ENCODE measurements around the gene RASSF9.

The RASSF9 gene

DNA sequence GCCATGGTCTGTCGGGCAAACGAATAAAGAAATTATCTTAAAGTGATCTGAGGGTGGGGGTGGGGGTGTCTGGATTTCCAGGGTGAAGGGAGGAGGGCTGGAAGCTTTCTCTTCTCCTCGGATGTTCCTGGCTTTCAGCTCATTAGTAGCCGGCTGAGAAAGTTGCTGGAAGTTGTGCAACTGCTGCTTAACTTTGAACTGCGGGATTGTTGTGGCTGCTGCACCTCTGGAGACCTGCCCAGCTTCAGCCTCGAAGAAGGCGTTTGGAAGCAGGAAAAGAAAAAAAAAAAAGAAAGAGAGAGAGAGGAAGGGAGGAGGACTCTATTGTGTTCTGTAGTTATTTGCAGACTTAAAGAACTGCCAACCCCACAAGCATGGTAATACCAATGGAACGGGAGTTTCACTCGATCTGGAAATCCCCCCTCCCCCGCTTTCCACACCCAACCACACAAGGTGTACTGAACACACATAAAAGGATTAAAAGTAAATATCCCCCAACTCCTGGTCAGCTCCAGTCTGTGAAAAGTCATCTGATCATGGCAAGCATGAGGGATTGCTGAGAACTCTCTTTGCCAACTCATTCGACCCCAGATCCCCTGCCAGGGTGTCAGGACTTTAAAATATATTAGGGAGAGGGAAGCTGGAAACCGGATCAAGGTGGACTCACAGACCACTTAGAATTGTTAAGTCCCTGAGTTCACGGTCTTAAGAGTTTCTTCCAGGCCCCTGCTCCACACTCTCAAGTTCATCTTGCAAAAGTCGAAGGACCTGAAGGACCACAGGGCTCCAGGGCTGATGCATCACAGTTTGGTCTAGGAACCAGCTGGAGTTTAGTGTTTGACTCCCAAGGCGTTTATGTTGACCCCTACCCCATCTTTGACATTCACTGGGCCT lies at the start of gene RASSF9:
RASSF9 (minus strand) TSS at position 213 of the 894 bp plus-strand sequence; CDS start at position 5, 208 bp downstream.
- no peak for DNase-seq

DNA sequence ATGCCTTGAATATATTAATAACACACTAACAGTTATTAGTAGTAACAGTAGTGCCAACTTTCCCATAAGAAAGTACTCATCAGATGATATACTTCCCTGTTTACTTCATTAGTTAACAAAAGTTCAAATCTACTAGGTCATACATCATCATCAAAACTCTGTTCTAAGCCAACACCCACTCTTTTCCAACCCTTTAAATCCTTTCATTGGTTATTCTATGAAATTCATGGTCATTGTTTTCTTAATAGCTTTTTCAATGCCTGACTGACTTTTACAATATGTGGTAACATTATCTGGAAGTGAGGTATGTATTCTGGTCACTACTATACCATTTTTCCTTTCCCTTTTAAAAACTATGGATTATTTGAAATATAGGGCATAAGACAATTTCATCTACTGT lies 47.6 kb upstream of the RASSF9 start:
- DNase-seq: no peak

DNA sequence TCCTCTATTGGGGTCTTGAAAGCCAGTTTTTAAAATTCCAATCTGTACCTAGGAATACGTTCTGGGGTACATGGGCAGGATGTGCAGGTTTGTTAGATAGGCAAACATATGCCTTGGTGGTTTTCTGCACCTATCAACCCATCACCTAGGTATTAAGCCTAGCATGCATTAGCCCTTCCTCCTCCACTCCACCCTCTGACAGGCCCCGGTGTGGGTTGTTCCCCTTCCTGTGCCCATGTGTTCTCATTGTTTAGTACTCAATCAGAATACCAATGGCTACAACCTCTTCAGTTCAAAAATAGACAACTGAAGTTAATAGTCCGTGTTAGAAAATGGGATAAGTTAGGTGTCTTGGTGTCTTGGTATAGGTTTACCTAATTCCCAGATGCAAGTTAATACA lies 41.2 kb upstream of the RASSF9 start:
- no peak for DNase-seq

DNA sequence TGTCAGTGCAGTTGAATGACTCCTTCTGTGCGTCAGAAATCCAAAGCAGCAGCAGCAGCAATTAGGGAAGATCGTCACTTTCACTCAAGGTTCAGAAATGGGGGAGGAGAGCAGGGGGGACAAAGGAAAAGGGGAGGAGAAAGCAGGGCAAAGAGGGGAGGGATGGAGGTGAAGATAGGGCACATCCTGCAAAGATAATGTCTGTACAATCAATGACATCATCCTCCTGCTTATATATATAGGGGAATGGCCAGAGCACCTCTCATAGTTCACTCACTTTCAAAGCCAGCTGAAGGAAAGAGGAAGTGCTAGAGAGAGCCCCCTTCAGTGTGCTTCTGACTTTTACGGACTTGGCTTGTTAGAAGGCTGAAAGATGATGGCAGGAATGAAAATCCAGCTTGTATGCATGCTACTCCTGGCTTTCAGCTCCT lies 37.8 kb upstream of the RASSF9 start, which contains the start of gene NTS:
NTS (plus strand) TSS at position 265 of the 431 bp plus-strand sequence; CDS start at position 374, 109 bp downstream.
- DNase-seq: no peak

DNA sequence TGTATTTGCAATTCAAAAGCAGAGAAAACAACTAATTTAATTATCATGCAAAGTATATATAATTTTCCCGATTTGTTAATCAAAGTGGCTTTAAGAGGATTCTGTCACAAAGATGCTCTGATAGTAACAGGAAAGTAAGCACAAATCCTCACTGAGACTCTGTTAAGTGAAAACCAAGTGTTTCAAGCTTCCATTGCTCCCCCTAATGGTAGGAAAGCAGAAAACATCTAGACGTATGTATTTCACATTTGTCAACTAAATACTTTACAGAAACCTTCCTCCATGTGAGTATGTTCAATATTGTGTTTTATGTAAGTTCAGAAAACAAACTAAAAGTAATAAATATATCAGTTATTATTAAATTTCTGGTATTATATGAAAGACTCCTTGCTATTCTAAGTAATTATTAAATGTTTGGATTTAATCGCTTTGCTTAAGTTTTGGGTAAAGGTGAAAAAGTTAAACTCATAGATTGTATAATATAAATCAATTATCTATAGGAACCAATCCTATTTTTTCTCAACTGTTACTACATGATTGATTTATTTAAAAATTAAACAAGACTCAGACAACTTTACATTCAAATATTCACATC lies 36.4 kb upstream of the RASSF9 start:
- peak; percentile 68 for DNase-seq

DNA sequence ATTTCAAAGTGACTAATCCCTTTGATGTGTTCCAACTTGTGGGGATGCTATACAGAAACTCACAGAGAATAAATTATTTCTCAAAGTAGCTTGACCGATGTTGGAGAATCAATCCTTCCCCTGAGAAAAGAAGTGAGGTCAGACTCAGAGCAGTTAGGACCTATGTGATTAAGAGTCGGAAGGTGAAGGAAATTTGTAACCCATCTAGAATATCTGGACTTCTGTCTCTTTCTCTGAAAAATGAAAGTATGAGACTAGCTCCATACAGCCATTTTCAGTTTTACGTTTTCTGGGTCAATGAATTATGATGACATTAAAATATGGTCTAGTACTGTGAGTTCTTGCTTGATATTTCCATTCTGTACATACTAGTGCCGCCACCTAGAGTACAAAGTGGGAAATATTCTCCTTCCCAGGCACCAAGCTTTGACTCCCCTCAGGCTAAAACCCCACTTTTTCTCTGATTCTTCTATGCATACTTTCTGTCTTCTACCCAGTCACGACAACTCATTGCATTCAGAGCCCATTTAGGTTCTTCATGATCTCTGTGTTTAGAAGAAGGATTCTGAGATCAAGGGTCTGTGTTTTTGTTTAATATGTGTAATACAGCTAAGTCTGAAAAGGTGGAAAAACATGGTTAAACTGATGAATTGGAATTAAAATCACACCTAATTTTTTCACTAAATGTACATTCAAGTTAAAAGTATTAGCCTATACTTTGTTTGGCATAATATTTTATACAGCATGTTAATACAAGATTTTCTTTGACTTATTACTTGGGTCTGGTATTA lies 31.0 kb upstream of the RASSF9 start:
- peak; percentile 22 for DNase-seq

DNA sequence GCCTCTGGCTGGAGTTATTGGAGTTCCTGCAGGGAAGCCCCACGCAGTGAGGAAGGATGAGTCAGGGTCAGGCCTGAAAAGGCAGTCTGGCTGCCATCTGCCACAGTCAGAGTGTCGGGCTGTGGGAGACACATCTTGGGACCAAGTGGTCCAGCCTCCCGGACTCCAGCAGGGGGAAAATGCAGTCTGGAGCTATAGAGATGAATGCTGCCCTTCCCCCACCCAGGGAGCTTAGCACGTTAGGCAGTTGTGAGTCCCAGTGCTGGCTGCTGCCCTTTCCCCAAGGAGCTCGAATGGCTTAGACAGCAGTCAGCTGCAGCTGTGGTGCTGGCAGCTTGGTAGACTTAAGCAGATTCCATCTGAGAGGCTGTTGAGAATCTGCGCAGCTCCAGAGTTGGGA lies 29.7 kb upstream of the RASSF9 start:
- no peak for DNase-seq

DNA sequence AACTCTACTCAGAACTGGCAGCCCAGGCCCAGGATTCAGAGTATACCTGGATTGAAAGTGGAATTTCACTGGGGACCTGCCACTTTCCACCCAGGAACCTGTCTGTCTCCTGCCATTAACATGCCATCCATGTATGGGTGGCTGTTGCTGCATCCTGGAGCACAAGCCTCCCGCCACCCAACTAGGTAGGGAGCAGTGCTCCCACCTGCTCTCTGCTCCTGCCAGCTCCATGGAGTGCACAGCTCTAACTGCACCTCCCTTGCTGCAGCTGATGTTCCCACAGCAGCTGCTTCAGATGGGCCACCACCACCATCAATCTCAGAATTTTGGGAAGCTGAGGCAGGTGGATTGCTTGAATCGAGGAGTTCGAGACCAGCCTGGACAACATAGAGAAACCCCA lies 20.8 kb upstream of the RASSF9 start:
- no peak for DNase-seq

DNA sequence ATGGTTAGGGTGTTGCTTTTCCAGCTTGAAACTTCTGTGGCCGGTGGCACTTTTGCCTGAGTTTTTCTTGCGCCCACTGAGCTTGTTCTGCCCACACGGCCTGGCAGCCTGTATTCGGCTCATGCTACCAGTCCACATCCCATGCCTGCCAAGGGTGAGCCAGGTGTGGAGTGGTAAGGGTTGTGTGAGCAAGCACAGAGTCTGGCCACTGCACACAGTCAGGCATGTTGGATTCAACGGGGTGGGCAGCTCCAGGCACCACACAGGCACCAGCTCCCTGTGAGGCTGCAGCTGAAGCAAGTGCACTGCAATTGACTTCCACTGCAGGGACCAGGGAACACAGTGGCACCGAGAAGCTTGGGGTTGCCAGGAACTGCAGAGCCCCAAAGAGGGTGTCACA lies 19.1 kb upstream of the RASSF9 start:
- no peak for DNase-seq

DNA sequence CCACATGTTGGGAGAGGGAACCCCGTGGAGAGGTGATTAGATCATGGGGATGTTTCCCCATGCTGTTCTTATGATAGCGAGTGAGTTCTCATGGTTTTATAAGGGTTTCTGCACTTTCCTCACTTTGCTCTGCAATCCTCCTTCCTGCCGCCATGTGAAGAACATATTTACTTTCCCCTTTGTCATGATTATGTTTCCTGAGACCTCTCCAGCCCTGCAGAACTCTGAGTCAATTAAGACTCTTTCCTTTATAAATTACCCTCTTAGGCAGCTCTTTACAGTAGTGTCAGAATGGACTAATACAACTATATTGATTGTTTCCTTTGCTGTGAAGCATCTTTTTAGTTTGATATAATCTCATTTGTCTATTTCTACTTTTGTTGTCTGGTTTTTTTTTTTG lies 13.1 kb upstream of the RASSF9 start:
- no peak for DNase-seq

DNA sequence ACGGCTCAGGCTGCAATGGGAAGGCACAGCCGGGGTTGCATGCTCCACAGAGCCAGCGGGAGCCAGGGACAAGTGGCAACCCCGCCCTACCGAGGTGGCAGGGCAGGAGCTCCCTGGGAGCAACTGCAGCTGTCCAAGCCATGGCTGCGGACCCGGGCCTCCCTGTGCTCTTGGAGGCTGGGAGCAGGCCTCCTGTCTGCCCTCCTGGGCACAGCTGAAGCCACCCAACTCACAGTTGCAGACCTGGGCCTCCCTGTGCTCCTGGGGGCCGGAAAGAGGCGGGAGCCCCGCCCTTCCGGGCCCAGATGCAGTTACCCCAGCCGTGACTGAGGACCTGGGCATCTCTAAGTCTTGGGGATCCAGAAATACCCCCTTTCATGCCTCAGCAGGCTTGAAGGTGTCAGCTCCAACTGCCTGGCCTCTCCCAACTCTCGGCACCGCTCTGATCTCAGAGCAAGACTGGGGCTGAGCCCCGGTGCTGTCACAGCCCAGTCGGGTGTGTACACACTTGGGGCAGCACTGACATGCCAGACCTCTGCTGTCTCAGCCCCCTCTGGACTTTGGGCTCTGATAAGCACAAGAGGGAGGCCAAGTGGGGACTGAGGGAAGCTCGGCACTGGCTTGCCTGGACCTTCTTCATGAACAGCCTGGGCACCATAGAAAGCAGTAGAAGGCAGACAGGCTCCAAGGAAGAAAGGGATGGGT lies 7.5 kb upstream of the RASSF9 start:
- DNase-seq: no peak

DNA sequence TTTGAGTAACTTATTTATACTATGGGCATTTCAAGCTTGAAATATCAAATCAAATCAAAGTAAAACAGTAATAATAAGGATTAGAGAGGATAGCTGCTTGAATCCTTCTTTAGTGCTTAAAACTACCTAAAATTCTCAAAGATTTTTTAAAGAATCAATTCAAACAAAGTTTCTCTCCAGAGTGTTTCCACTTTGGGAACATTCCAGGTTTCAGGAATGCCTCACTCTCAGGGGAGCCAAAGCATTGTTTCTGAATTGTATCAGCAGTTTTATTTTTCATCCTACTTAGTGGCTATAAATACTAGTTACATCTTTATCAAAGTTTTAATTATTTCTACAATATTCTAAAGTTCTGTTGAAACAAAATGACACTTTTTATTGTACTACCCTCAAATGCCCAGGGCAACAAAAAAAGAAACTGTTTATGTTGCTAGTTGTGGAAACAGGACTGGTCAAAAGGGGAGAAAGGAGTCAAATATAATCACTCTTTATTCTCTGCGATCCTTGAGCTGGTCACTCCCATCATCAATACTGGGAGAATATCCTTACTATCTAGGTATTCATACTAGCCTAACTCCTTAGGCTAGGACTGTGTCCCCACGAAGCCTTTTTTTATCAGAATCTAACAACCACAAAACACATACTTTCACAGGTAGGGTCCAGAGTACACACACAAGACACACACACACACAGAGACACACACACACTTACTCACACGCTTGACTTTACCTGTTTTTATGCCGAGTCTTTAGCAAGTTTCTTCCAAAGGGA lies 598 bp downstream of the RASSF9 start:
- no peak for DNase-seq

DNA sequence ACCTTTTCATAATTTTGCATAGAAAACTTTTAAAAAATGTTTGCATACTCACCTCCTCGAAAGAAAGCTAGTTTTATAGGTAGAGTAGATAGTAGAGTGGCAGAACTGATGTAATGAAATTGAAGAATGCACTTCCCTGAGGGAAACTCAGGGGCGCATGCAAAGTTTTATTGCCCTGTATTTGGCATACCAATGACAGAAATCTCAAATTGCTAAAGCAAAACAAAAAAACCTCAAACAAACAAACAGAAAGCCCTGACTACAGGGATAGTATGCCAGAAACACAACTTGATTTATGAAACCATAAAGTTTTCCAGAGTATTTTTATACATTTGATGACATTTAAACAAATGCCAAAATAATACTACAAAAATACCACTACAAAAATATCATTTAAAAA lies 1.8 kb downstream of the RASSF9 start:
- DNase-seq: peak; percentile 44

DNA sequence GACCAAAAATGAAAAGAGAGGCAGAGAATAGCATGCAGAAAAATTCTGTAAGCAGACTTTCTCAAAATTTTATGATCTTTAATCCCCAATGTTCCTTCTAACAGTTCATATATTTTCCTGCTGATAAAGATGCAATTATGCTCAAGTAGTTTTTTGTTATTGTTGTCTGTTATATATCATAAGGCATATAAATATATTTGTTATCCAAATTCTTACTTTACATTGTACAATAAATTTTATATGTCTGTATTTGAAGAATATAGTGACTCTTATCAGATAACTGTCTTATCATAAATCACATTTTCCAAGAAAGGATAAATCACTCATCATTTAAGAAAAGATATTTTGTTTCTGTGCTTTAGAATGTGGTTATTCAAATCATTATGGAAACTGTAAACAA lies 2.6 kb downstream of the RASSF9 start:
- no peak for DNase-seq

DNA sequence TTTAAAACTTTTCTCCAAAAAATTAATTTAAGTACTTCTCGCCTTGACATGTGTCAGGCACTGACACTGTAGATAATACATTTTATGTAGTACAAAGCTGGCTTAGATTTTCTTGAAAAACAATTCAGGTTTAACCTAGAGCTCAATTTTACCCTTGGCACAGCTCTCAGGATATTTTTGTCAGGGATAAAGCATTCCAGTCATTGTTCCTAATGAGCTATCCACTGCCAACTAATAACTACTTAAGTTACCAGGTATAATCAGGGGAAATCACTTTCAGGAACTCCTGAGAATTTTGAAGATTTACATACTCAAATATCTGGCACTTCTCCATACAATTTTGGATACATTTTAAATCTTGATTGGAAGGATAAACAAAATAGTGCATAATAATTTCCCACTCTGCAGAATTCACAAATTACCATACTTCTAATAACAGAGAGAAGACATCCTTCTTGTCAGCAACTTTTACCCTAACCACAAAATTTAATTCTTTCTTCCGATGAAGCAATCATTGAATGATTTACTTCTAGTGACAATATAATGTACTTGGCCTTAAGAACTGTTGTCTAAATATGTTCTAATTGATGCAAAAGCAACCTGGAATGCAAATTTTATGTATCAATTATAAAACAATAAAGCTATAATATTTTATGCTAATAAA lies 4.8 kb downstream of the RASSF9 start:
- no peak for DNase-seq

DNA sequence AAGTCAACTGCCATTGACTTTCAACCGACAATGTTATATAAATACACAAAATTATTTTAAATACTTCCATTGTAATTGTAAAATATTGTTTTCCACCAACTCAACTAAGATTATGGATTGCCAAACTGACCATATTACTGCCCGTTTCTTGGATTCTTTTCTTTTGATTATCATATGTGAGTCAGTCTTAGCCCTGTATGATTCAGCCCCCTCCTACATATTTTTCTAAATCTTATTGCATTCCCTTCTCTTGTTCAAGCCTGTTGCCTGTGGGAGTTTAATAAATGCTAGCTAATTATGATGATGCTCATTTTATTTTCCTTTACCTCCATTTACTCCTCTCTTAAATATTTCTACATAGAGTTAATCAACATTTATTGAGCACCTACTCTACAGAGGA lies 6.8 kb downstream of the RASSF9 start:
- DNase-seq: no peak

DNA sequence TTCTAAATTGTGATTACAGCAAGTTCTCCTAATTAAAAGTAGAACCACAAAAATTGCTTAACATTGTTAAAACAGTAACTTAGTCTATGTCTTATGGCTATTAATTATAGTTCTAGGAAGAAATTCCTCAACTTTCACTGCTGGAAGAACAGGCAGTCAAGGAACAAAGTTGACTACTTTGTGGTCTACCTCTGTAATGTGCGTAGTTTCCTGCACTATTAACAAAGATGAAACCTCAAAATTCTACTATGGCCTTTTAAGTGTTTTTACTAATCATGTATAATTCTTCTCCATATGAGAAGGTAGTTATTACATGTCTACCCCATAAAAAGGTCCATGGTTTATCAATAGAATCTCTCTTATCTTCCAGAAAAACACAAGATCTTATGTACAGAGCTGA lies 7.6 kb downstream of the RASSF9 start:
- DNase-seq: no peak

DNA sequence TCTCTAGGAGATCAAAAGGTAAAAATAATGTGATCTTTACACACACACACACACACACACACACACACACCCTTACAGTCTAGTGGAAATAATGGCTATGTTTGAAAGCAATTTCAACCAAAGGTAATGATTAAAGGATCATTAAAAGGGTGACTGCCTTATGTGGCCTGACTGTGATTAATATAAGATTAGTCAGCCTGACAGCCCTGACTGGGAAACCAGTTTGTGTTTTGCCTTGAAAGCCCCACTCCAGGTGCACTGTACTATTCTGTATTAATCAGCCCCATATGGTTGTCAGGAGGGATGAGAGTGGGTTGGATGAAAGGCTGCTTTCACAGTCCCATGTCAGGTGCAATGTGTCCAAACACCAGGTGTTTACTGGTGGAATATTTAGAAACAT lies 10.5 kb downstream of the RASSF9 start:
- DNase-seq: no peak

DNA sequence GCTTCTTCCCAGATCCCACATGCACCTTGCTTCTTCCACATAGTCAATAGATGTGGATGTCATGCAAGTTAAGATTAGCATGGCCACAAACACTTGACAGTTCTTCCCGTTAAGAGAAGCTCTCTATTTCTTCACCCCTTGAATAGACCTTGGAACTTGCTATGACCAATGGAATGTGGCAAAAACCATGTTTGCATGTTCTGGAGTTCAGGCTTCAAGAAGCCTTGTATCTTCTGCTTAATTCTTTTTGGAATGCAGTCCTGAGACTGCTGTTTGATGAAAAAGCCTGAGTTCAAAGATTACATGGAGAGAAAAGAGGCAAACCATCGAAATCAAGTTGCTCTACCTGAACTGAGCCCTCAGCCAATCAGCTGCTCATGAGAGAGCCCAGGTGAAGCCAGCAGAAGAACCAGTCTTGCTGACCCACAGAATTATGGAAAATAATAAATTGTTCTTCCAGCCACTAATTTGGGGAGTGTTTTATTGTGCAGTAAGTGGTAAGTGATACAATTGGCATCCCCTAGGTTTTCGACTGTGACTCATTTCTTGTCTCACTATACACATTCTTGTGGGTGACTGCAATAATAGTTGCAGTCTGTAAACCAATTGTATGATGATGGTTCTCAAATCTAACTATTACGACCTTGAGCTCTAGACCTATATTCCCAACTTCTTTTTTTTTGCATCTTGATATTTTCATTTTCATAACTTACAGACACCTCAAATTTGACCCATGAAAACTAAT lies 12.6 kb downstream of the RASSF9 start:
- no peak for DNase-seq

DNA sequence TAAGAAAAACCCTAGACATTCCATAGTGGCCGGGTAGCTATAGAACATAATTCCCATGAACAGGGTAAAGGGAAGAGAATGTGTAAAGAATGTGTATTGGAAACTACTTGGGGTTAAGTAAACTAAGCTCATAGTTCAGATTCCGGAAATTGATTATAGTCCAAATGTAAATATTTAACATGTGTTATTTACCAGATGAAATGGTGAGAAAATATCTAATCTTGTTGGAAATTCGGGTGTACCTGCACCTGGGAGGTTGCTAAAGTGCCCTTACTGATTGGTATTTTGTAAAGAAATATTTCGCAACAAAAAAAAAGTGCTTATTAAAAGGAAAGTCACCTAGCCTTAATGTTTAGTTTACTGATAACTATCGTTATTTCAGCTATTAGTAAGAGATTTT lies 14.4 kb downstream of the RASSF9 start:
- no peak for DNase-seq

DNA sequence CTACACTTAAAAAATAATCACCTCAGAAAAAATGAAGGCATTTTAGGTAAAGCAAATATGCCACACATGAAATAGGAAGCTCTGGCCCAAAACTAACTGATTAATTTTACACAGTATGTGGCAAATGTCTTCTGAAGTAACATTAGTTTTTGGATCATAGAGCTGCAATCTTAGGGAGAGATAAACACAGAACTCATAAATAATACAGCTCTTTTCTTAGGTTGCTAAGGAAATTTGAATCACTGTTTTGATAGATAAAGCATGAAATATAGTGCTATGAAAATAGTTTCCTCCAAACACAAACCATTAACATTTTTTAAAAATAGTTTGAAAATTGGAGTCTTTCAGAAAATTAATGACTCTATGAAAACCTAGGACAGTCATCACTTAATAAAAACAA lies 15.0 kb downstream of the RASSF9 start:
- DNase-seq: no peak

Data from NCI-H1048 (cell line).